Pancreas (tissue), 10 donors: Measurements from ENCODE around the gene TRIM3. TPM values are rescaled to one million over a fixed set of nuclear protein-coding genes. Genes with fewer than 3 reads are reported as not detected.

ENCODE experiments used
- ATAC-seq, 4 donors: fragments of 200-7000 bp; cut with Tn5 transposase; one replicate each; pipeline versions ENCODE4 v1.8.0 to v1.9.1; 2020; ENCODE audit warnings: mild to moderate bottlenecking in 4 of 4, moderate library complexity in 4 of 4
- DNase-seq, 6 donors: peaks; one replicate each; pipeline ENCODE4 v3.0.0-alpha.2; 2020
- FAIRE-seq: peaks from 2 replicates; lab custom pipeline; 2012; peaks lifted over from hg19 to GRCh38; lab: Jason Lieb, UNC
- H3K27ac ChIP-seq, 4 donors: fragments of 200-600 bp; sonication (generic); 1 replicate in 3 of 4; 2 replicates in 1 of 4; pipeline versions ENCODE4 v1.5.0 to v1.8.0; 2020
- H3K27me3 ChIP-seq, 4 donors: fragments of 200-600 bp; one replicate each; pipeline ENCODE4 v1.8.0; 2021
- H3K36me3 ChIP-seq, 3 donors: fragments of 200-600 bp; sonication (generic) in 1 of 3; one replicate each; pipeline versions ENCODE4 v1.5.0 to v1.8.0; 2020 to 2021
- H3K4me1 ChIP-seq, 3 donors: fragments of 200-600 bp; one replicate each; pipeline ENCODE4 v1.8.0; 2021
- H3K4me3 ChIP-seq, 4 donors: fragments of 200-600 bp; sonication (generic) in 2 of 4; one replicate each; pipeline versions ENCODE4 v1.5.0 to v1.8.0; 2020 to 2021
- H3K9me3 ChIP-seq, 4 donors: fragments of 200-600 bp; one replicate each; pipeline ENCODE4 v1.8.0; 2021
- CTCF ChIP-seq, 4 donors: fragments of 200-600 bp; sonication (generic) in 3 of 4; IDR thresholded peaks; one replicate each; pipeline versions ENCODE4 v1.5.0 to v1.8.0; 2021; ENCODE audit warnings: antibody characterized with exemption in 4 of 4
- WGBS, 2 donors: extraction: QIAGEN DNeasy Blood & Tissue Kit; methylation state at CpG; one replicate each; pipeline ENCODE4 v1.1.7; 2013; 5-methylcytosine and 5-hydroxymethylcytosine counted together
- intact Hi-C, 3 donors: fragments of 100-400 bp; cut with DNase I; formaldehyde crosslinking; loops; one replicate each; pipeline versions ENCODE4 v1.11.1 to v1.14.2; 2022
- polyA plus RNA-seq, 2 donors: library from polyadenylated mRNA; stranded (reverse); fragments of 200-250 nt; gene quantifications; one replicate each; pipeline ENCODE4 v1.2.3, GENCODE V29; 2013
- total RNA-seq, 6 donors: library from RNA; stranded (reverse); fragmentation: NEBNext Ultra II Directional in 4 of 6; extraction: Animal tissue kit (Norgen Biotek cat#: 25700) in 4 of 6; gene quantifications; one replicate each; pipeline versions ENCODE4 v1.2.1 to v1.2.4, GENCODE V29; 2021 to 2023
- donor health status: healthy with polysubstance abuse.
- donor health status: DM: no; HTN: no; CAD: no; lungs with moderate emphysema.
- donor health status: DM: no; HTN: no; CAD: no.
- donor health status: control.
- donor health status: control.
- donor health status: Bipolar disorder and iron deficiency.
- donor health status: DM: yes; HTN: yes; CAD: no.
- donor health status: DM: no; HTN: no; CAD: no.
- donor health status: DM: no; HTN: no; CAD: no.
- donor health status: DM: yes; HTN: yes; CAD: no.

Gene TRIM3
- total and polyA plus RNA-seq, 8 donors: 5.2 to 30.8 (median 7.6) TPM

- peak; percentile 26 to 67 (median 50) for DNase-seq
- intact Hi-C loops: loop anchor here in 1 of 3 donors (10.0 kb wide), 1 partner anchor 69 kb away; no protein-coding TSS in a partner anchor
- Histone ChIP-seq H3K4me1 (no peaks in the 10 kb centered on the region), H3K27me3 (no peaks in the 10 kb centered on the region), H3K9me3 (no peaks in the 10 kb centered on the region), H3K27ac (no peak overlapping the region), H3K4me3 (no peak overlapping the region), H3K36me3 (no peaks in the 10 kb centered on the region)
- peak; percentile 79 to 92 (median 88) for ATAC-seq
- TF ChIP-seq CTCF (IDR thresholded peaks at IDR 0.05): peak; percentile 64 to 84 (median 72)
- 25 to 27% methylated on average over 5 of the region's 5 CpGs for WGBS, 2 donors
- FAIRE-seq: no peak
Observed at GRCh38 chr11:6443269-6444003, 30.3 kb downstream of the TRIM3 start.

GRCh38 chr11:6442441-6442840, 31.3 kb downstream of the TRIM3 start:
- Histone ChIP-seq H3K27ac (no peak overlapping the region), H3K4me3 (no peak overlapping the region), H3K36me3 (no peaks in the 10 kb centered on the region), H3K4me1 (no peaks in the 10 kb centered on the region), H3K9me3 (no peaks in the 10 kb centered on the region), H3K27me3 (no peaks in the 10 kb centered on the region)
- ATAC-seq (no peak), FAIRE-seq (no peak), DNase-seq (no peak)
- 87 to 89% methylated on average over 4 of the region's 4 CpGs for WGBS, 2 donors
- intact Hi-C loops: loop anchor here in 1 of 3 donors (10.0 kb wide), 1 partner anchor 68 kb away; no protein-coding TSS in a partner anchor
- no peak for TF ChIP-seq CTCF (IDR thresholded peaks at IDR 0.05)

- ATAC-seq (peak in 1 of 4 donors; percentile 28), DNase-seq (no peak), FAIRE-seq (no peak)
- Histone ChIP-seq H3K27me3 (no peaks in the 10 kb centered on the region), H3K9me3 (no peaks in the 10 kb centered on the region), H3K27ac (no peak within 1 kb of the TSS), H3K4me3 (no peak within 1 kb of the TSS), H3K36me3 (no peaks in the 10 kb centered on the region), H3K4me1 (no peaks in the 10 kb centered on the region)
- no peak for TF ChIP-seq CTCF (IDR thresholded peaks at IDR 0.05)
- WGBS, 2 donors: 48 to 52% methylated on average over 3 of the region's 3 CpGs
- intact Hi-C loops: loop anchor here in 1 of 3 donors (10.0 kb wide), 1 partner anchor 66 kb away; no protein-coding TSS in a partner anchor
Observed at GRCh38 chr11:6440906-6441358, 32.8 kb downstream of the TRIM3 start, which contains the start of gene HPX. Gene HPX (minus strand): TSS chr11:6440987. CDS start chr11:6440963, 24 bp downstream.

GRCh38 chr11:6438979-6439571, 34.7 kb downstream of the TRIM3 start:
- 0% methylated on average over 1 of the region's 1 CpG for WGBS, 2 donors
- FAIRE-seq: no peak

More at GRCh38 chr11:6438979-6439571, 34.7 kb downstream of the TRIM3 start:
- Histone ChIP-seq H3K9me3 (no peaks in the 10 kb centered on the region), H3K4me3 (no peak overlapping the region), H3K4me1 (no peaks in the 10 kb centered on the region), H3K36me3 (no peaks in the 10 kb centered on the region), H3K27ac (no peak overlapping the region), H3K27me3 (no peaks in the 10 kb centered on the region)
- TF ChIP-seq CTCF (IDR thresholded peaks at IDR 0.05): peak; percentile 20 to 58 (median 54)
- peak; percentile 65 to 91 (median 84) for ATAC-seq
- peak in 4 of 6 donors; percentile 39 to 68 (median 48) for DNase-seq
- intact Hi-C loops: loop anchor here in 1 of 3 donors (5.0 kb wide), 2 partner anchors 57 to 63 kb away; no protein-coding TSS in a partner anchor
